OCI-LY1 (cell line): ENCODE measurements around the gene SAMD5.

Experiments
- CTCF ChIP-seq: fragments of 200-600 bp; sonication (generic), shearing (Covaris generic); IDR thresholded peaks from 2 replicates; pipeline ENCODE4 v1.5.1; 2017; ENCODE audit warnings: mild to moderate bottlenecking, antibody characterized with exemption, low read length, moderate library complexity, mixed read lengths
- EZH2 ChIP-seq: fragments of 200-600 bp; sonication (generic), shearing (Covaris generic); IDR thresholded peaks from 2 replicates; pipeline ENCODE4 v1.8.0; 2017; ENCODE audit warnings: borderline replicate concordance, mixed run types, mild to moderate bottlenecking, antibody characterized with exemption, low read length, moderate library complexity, mixed read lengths

DNA sequence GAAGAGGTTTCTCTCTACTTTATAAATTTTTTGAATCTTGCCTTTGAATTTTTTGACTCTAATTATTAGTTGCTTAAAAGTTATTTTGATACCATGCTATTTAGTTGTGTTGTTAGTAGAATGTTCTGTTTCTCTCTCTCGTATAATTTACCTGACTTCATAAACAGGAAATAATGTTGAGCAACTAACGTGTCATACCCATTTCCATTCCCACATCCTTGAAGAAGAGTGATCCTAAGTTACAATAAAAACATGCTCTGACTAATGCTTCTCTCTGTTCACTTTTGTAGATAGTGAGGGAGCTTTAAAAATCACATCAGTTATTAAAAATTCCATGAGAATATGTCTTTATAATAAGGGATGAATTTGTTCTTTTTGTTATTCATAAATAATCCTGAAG lies 69.7 kb downstream of the SAMD5 start:
- TF ChIP-seq CTCF (no peak), EZH2 (no peak)
